GF-D8 (cell line): ENCODE data around the gene C1R.

Source experiments
- DNase-seq: peaks from one replicate; lab custom pipeline; 2025; lab: John Stamatoyannopoulos, UW

C1R gene

GRCh38 chr12:7096979-7097378, 4.7 kb upstream of the C1R start:
- no peak for DNase-seq

- DNase-seq = no peak
Observed at GRCh38 chr12:7096006-7096932, 4.0 kb upstream of the C1R start.

GRCh38 chr12:7093892-7094291, 1.6 kb upstream of the C1R start:
- no peak for DNase-seq

GRCh38 chr12:7093486-7093885, 1.2 kb upstream of the C1R start:
- DNase-seq = no peak

- DNase-seq = no peak
Observed at GRCh38 chr12:7092986-7093460, 778 bp upstream of the C1R start.

- DNase-seq = no peak
Observed at GRCh38 chr12:7091660-7092228, 501 bp downstream of the C1R start.

GRCh38 chr12:7091171-7091570, 1.1 kb downstream of the C1R start:
- DNase-seq = no peak

- no peak for DNase-seq
Observed at GRCh38 chr12:7090222-7090998, 1.8 kb downstream of the C1R start.

- no peak for DNase-seq
Observed at GRCh38 chr12:7089196-7089871, 2.9 kb downstream of the C1R start.

- no peak for DNase-seq
Observed at GRCh38 chr12:7083125-7083524, 9.1 kb downstream of the C1R start.

- DNase-seq = no peak
Observed at GRCh38 chr12:7081037-7081436, 11.2 kb downstream of the C1R start.

GRCh38 chr12:7079826-7080125, 12.5 kb downstream of the C1R start:
- DNase-seq = no peak

- no peak for DNase-seq
Observed at GRCh38 chr12:7078163-7078562, 14.1 kb downstream of the C1R start.

GRCh38 chr12:7076493-7076892, 15.8 kb downstream of the C1R start:
- DNase-seq = no peak

- no peak for DNase-seq
Observed at GRCh38 chr12:7075939-7076338, 16.3 kb downstream of the C1R start.

GRCh38 chr12:7075518-7075917, 16.7 kb downstream of the C1R start:
- no peak for DNase-seq

- DNase-seq = no peak
Observed at GRCh38 chr12:7073946-7074345, 18.3 kb downstream of the C1R start.

- DNase-seq = no peak
Observed at GRCh38 chr12:7072554-7072953, 19.7 kb downstream of the C1R start.

GRCh38 chr12:7072035-7072434, 20.2 kb downstream of the C1R start:
- DNase-seq = no peak

GRCh38 chr12:7069386-7069785, 22.9 kb downstream of the C1R start:
- no peak for DNase-seq

GRCh38 chr12:7068994-7069346, 23.3 kb downstream of the C1R start:
- DNase-seq = no peak

GRCh38 chr12:7068240-7068993, 23.8 kb downstream of the C1R start:
- no peak for DNase-seq
